SU-DHL-6 (cell line): Measurements from ENCODE around the gene RAD9A.

Experiments
- H2AFZ ChIP-seq: fragments of 200-600 bp; sonication (generic); 2 replicates; pipeline ENCODE4 v1.6.1; 2014; ENCODE audit warnings: low read depth, mild to moderate bottlenecking, moderate library complexity, mixed read lengths, antibody characterized with exemption, low read length; ENCODE audit not compliant: severe bottlenecking
- H3F3A ChIP-seq: fragments of 200-600 bp; shearing (Covaris generic); 2 replicates; pipeline ENCODE4 v1.6.0; 2016; ENCODE audit warnings: antibody characterized with exemption, mild to moderate bottlenecking; ENCODE audit not compliant: insufficient read depth
- H3K27ac ChIP-seq: fragments of 200-600 bp; sonication (generic); 2 replicates; pipeline ENCODE4 v1.5.1; 2016; ENCODE audit warnings: low read depth, mild to moderate bottlenecking, low read length, moderate library complexity, mixed read lengths
- H3K27me3 ChIP-seq: fragments of 200-600 bp; sonication (generic), shearing (Covaris generic); 2 replicates; pipeline ENCODE4 v1.6.0; 2014; ENCODE audit warnings: mild to moderate bottlenecking, low read length
- H3K36me3 ChIP-seq: fragments of 200-600 bp; sonication (generic); 2 replicates; pipeline ENCODE4 v1.6.1; 2014; ENCODE audit warnings: mild to moderate bottlenecking, low read length, mixed read lengths
- H3K4me2 ChIP-seq: fragments of 300-600, 200-600 bp; shearing (Covaris generic), sonication (generic); 2 replicates; pipeline ENCODE4 v1.6.0; 2014; ENCODE audit warnings: low read length, low read depth, mild to moderate bottlenecking; ENCODE audit not compliant: poor library complexity, severe bottlenecking
- H3K4me3 ChIP-seq: fragments of 200-600 bp; sonication (generic); 2 replicates; pipeline ENCODE4 v1.5.1; 2014; ENCODE audit warnings: antibody characterized with exemption, low read length, mild to moderate bottlenecking, mixed read lengths; ENCODE audit not compliant: insufficient read depth, poor library complexity, severe bottlenecking
- H3K79me2 ChIP-seq: fragments of 200-600 bp; sonication (generic); 2 replicates; pipeline ENCODE4 v1.6.1; 2014; ENCODE audit warnings: mild to moderate bottlenecking, low read length, moderate library complexity; ENCODE audit not compliant: insufficient read depth
- H3K9ac ChIP-seq: fragments of 200-600 bp; sonication (generic); 2 replicates; pipeline ENCODE4 v1.7.0; 2014; ENCODE audit warnings: mild to moderate bottlenecking, low read length
- H3K9me2 ChIP-seq: fragments of 200-600 bp; sonication (generic); replicated peaks from 2 replicates; pipeline ENCODE4 v1.6.1; 2014; ENCODE audit warnings: low read length; ENCODE audit not compliant: insufficient read depth
- H3K9me3 ChIP-seq: fragments of 200-600 bp; sonication (generic); 2 replicates; pipeline ENCODE4 v1.6.1; 2014; ENCODE audit warnings: low read length, mixed read lengths; ENCODE audit not compliant: insufficient read depth
- H4K20me1 ChIP-seq: fragments of 200-600 bp; sonication (generic); 2 replicates; pipeline ENCODE4 v1.6.1; 2014; ENCODE audit warnings: low read depth, mild to moderate bottlenecking, antibody characterized with exemption, low read length, moderate library complexity, mixed read lengths
- CTCF ChIP-seq: fragments of 200-600 bp; sonication (generic); IDR thresholded peaks from one replicate; pipeline ENCODE4 v1.5.1; 2017; ENCODE audit warnings: antibody characterized with exemption, mild to moderate bottlenecking, low read length, moderate library complexity; ENCODE audit not compliant: insufficient read depth, poor library complexity, severe bottlenecking
- EZH2phosphoT487 ChIP-seq: fragments of 200-600 bp; sonication (generic), shearing (Covaris generic); conservative IDR thresholded peaks from 2 replicates; pipeline ENCODE4 v1.6.1; 2018; ENCODE audit warnings: mild to moderate bottlenecking, antibody characterized with exemption, low read length, moderate library complexity, mixed read lengths

The RAD9A gene

GRCh38 chr11:67371189-67371910 is 20.4 kb upstream of the RAD9A start:
- no peaks in the 10 kb centered on the region for H3K9me2 ChIP-seq
- no peak overlapping the region for H3K27ac ChIP-seq
- no peaks in the 10 kb centered on the region for H4K20me1 ChIP-seq
- no peaks in the 10 kb centered on the region for H3K79me2 ChIP-seq
- no peak overlapping the region for H3K4me3 ChIP-seq
- no peaks in the 10 kb centered on the region for H3K36me3 ChIP-seq
- H3F3A ChIP-seq: no peaks in the 10 kb centered on the region
- no peaks in the 10 kb centered on the region for H3K9me3 ChIP-seq
- H3K27me3 ChIP-seq: no peaks in the 10 kb centered on the region
- H3K4me2 ChIP-seq: no peak overlapping the region
- TF ChIP-seq CTCF (peak; percentile 31), EZH2phosphoT487 (no peak)
- H2AFZ ChIP-seq: no peak overlapping the region
- no peak overlapping the region for H3K9ac ChIP-seq

- Histone ChIP-seq H3K36me3 (no peaks in the 10 kb centered on the region), H3K9me2 (no peaks in the 10 kb centered on the region), H3K27ac (no peak overlapping the region), H3K27me3 (no peaks in the 10 kb centered on the region), H3F3A (no peaks in the 10 kb centered on the region), H3K79me2 (no peaks in the 10 kb centered on the region), H3K4me3 (no peak overlapping the region), H3K9ac (no peak overlapping the region), H3K4me2 (no peak overlapping the region), H4K20me1 (no peaks in the 10 kb centered on the region), H3K9me3 (no peaks in the 10 kb centered on the region), H2AFZ (no peak overlapping the region)
- TF ChIP-seq EZH2phosphoT487 (no peak), CTCF (no peak)
These were observed 19.9 kb upstream of the RAD9A start for GRCh38 chr11:67371911-67372320.

GRCh38 chr11:67372321-67372992 is 19.3 kb upstream of the RAD9A start:
- H3K9me3 ChIP-seq: no peaks in the 10 kb centered on the region
- H4K20me1 ChIP-seq: no peaks in the 10 kb centered on the region
- no peaks in the 10 kb centered on the region for H3K79me2 ChIP-seq
- no peak for TF ChIP-seq CTCF
- TF ChIP-seq EZH2phosphoT487: no peak
- H3K27ac ChIP-seq: no peak overlapping the region
- H3K9ac ChIP-seq: peak overlapping the region; percentile 60
- peak overlapping the region; percentile 62 for H3K4me2 ChIP-seq
- no peaks in the 10 kb centered on the region for H3K36me3 ChIP-seq
- no peaks in the 10 kb centered on the region for H3K27me3 ChIP-seq
- peak overlapping the region; percentile 55 for H3K4me3 ChIP-seq
- H3K9me2 ChIP-seq: no peaks in the 10 kb centered on the region
- no peak overlapping the region for H2AFZ ChIP-seq
- H3F3A ChIP-seq: no peaks in the 10 kb centered on the region
